ENCODE results near the gene CNTN2.

- TF ChIP-seq POLR2A (IDR thresholded peaks at IDR 0.05) (no peak), POLR2AphosphoS5 (IDR thresholded peaks at IDR 0.05) (no peak)
- TF ChIP-seq, protein P1, sequence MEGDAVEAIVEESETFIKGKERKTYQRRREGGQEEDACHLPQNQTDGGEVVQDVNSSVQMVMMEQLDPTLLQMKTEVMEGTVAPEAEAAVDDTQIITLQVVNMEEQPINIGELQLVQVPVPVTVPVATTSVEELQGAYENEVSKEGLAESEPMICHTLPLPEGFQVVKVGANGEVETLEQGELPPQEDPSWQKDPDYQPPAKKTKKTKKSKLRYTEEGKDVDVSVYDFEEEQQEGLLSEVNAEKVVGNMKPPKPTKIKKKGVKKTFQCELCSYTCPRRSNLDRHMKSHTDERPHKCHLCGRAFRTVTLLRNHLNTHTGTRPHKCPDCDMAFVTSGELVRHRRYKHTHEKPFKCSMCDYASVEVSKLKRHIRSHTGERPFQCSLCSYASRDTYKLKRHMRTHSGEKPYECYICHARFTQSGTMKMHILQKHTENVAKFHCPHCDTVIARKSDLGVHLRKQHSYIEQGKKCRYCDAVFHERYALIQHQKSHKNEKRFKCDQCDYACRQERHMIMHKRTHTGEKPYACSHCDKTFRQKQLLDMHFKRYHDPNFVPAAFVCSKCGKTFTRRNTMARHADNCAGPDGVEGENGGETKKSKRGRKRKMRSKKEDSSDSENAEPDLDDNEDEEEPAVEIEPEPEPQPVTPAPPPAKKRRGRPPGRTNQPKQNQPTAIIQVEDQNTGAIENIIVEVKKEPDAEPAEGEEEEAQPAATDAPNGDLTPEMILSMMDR (IDR thresholded peaks at IDR 0.05) = no peak
Observed at GRCh38 chr1:205045146-205045545, 2.1 kb downstream of the CNTN2 start.

Data from prostate gland (tissue), 2 donors.